ENCODE data around the gene IL1A. TPM values are rescaled to one million over a fixed set of nuclear protein-coding genes. Genes with fewer than 3 reads are reported as not detected.

The IL1A gene
- total RNA-seq, 1 donor from 2014 or later = 82.7 TPM

GRCh38 chr2:112767693-112768330 is 16.5 kb downstream of the IL1A start:
- Histone ChIP-seq H3K4me3 (ENCODE audit: low read depth, low read length) (no peak overlapping the region), H3K36me3 (ENCODE audit: control insufficient read depth, insufficient read depth, low read length) (no peaks in the 10 kb centered on the region), H3K27me3 (ENCODE audit: control insufficient read depth, insufficient read depth, low read length) (no peaks in the 10 kb centered on the region)
- FAIRE-seq (no peak), DNase-seq (ENCODE audit: low read depth) (no peak)
- no peak for TF ChIP-seq CTCF (IDR thresholded peaks at IDR 0.05; ENCODE audit: insufficient read depth, low read length, severe bottlenecking)

- FAIRE-seq = no peak
- H3K27me3 ChIP-seq (ENCODE audit: control insufficient read depth, insufficient read depth, low read length) = no peaks in the 10 kb centered on the region
These were observed 19.0 kb downstream of the IL1A start for GRCh38 chr2:112765251-112765650.

GRCh38 chr2:112764071-112765044 is 19.9 kb downstream of the IL1A start, which contains the start of gene CKAP2L:
Gene CKAP2L (minus strand): TSS chr2:112764609. CDS start chr2:112764598, 11 bp downstream.
- FAIRE-seq = no peak
- Histone ChIP-seq H3K4me3 (ENCODE audit: low read depth, low read length) (peak within 1 kb of the TSS; percentile 65), H3K27me3 (ENCODE audit: control insufficient read depth, insufficient read depth, low read length) (no peaks in the 10 kb centered on the region), H3K36me3 (ENCODE audit: control insufficient read depth, insufficient read depth, low read length) (no peaks in the 10 kb centered on the region)
- DNase-seq (ENCODE audit: low read depth) = peak; percentile 96
- no peak for TF ChIP-seq CTCF (IDR thresholded peaks at IDR 0.05; ENCODE audit: insufficient read depth, low read length, severe bottlenecking)

More at GRCh38 chr2:112765251-112765650, 19.0 kb downstream of the IL1A start:
- no peak for DNase-seq (ENCODE audit: low read depth)
- Histone ChIP-seq H3K36me3 (ENCODE audit: control insufficient read depth, insufficient read depth, low read length) (no peaks in the 10 kb centered on the region), H3K4me3 (ENCODE audit: low read depth, low read length) (peak overlapping the region; percentile 65)
- TF ChIP-seq CTCF (IDR thresholded peaks at IDR 0.05; ENCODE audit: insufficient read depth, low read length, severe bottlenecking) = no peak

- no peaks in the 10 kb centered on the region for H3K36me3 ChIP-seq (ENCODE audit: control insufficient read depth, insufficient read depth, low read length)
- FAIRE-seq (no peak), DNase-seq (ENCODE audit: low read depth) (no peak)
- no peak overlapping the region for H3K4me3 ChIP-seq (ENCODE audit: low read depth, low read length)
- no peaks in the 10 kb centered on the region for H3K27me3 ChIP-seq (ENCODE audit: control insufficient read depth, insufficient read depth, low read length)
- no peak for TF ChIP-seq CTCF (IDR thresholded peaks at IDR 0.05; ENCODE audit: insufficient read depth, low read length, severe bottlenecking)
These were observed 22.0 kb downstream of the IL1A start for GRCh38 chr2:112762276-112762675.

- DNase-seq (ENCODE audit: low read depth) = no peak
- FAIRE-seq = no peak
- no peaks in the 10 kb centered on the region for H3K27me3 ChIP-seq (ENCODE audit: control insufficient read depth, insufficient read depth, low read length)
- no peaks in the 10 kb centered on the region for H3K36me3 ChIP-seq (ENCODE audit: control insufficient read depth, insufficient read depth, low read length)
- TF ChIP-seq CTCF (IDR thresholded peaks at IDR 0.05; ENCODE audit: insufficient read depth, low read length, severe bottlenecking) = no peak
- H3K4me3 ChIP-seq (ENCODE audit: low read depth, low read length) = no peak overlapping the region
These were observed 24.1 kb downstream of the IL1A start for GRCh38 chr2:112760149-112760548.

All from bronchial epithelial cell (primary cell).